Measurements from ENCODE around the gene DENND1C. TPM values are rescaled to one million over a fixed set of nuclear protein-coding genes. Genes with fewer than 3 reads are reported as not detected.

DENND1C gene
- total RNA-seq, 4 donors from 2014 or later, result 1.1 to 8.1 (median 2.5) TPM

DNA sequence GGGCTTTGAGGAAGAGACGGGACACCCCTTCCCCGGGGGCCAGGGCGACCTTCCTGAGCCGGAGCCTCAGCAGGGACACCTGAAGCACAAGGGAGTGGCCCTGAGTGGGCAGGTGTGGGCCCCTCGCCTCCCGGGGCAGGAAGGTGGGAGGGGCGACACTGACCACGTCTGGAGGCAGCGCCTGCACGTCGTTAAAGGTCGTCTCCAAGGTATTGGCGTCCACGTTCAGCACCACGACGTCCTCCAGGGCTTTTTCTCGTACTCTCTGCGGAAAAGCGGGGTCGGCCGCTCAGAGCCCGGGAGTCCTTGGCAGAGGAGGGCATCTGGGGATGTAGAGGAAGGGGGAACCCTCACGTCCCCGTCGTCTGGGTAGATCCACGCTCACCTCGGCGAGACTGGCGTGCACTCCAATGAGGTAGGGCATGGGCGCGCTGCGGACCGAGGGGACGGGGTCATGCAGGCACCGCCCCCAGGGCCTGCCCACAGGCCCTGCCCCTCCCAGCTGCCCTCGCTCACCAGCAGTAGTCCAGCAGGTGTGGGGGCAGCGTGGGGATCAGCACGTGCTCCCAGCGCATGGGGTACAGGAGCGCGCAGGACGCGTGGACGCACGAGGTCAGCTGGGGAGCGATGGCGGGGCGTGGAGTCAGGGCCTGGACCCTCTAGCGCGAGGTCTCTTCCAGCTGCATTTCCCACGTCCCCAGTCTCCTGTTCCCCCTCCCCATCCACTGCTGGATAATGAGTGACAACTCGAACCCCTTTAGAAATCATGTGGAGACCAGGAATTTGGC, 6.1 kb downstream of the DENND1C start:
- 22% methylated on average over 39 to 51 of the region's 52 CpGs for WGBS, 2 donors

DNA sequence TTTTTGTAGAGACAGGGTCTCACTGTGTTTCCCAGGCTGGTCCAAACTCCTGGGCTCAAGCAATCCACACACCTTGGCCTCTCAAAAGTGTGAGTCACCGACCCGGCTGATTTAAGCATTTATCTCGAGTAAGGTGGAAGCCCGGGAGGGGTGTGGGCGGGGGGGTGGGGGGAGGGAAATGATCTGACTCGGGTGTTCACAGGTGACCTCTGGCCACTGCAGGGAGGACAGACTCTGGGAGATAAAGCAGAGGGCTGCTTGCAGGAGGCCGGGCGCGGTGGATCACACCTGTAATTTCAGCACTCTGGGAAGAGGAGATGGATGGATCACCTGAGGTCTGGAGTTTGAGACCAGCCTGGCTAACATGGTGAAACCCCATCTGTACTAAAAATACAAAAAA, 7.9 kb downstream of the DENND1C start:
- peaks cover 0 to 31% of the 10 kb centered on the region in 2 donors for H3K27me3 ChIP-seq

More for the DNA sequence above, 6.1 kb downstream of the DENND1C start:
- Histone ChIP-seq H3K9me3 (no peaks in the 10 kb centered on the region), H3K27me3 (peaks cover 0 to 37% of the 10 kb centered on the region in 2 donors), H3K36me3 (no peaks in the 10 kb centered on the region), H3K27ac (no peak overlapping the region), H3K4me1 (peaks cover 0 to 18% (median 0%) of the 10 kb centered on the region in 4 donors), H3K4me3 (no peak overlapping the region)
- TF ChIP-seq POLR2A (IDR thresholded peaks at IDR 0.05) (no peak), EP300 (IDR thresholded peaks at IDR 0.05) (no peak)
- TF ChIP-seq, protein P1, sequence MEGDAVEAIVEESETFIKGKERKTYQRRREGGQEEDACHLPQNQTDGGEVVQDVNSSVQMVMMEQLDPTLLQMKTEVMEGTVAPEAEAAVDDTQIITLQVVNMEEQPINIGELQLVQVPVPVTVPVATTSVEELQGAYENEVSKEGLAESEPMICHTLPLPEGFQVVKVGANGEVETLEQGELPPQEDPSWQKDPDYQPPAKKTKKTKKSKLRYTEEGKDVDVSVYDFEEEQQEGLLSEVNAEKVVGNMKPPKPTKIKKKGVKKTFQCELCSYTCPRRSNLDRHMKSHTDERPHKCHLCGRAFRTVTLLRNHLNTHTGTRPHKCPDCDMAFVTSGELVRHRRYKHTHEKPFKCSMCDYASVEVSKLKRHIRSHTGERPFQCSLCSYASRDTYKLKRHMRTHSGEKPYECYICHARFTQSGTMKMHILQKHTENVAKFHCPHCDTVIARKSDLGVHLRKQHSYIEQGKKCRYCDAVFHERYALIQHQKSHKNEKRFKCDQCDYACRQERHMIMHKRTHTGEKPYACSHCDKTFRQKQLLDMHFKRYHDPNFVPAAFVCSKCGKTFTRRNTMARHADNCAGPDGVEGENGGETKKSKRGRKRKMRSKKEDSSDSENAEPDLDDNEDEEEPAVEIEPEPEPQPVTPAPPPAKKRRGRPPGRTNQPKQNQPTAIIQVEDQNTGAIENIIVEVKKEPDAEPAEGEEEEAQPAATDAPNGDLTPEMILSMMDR (IDR thresholded peaks at IDR 0.05), result no peak
- no peak for DNase-seq (ENCODE audit: low spot score in 2 of 2)

DNA sequence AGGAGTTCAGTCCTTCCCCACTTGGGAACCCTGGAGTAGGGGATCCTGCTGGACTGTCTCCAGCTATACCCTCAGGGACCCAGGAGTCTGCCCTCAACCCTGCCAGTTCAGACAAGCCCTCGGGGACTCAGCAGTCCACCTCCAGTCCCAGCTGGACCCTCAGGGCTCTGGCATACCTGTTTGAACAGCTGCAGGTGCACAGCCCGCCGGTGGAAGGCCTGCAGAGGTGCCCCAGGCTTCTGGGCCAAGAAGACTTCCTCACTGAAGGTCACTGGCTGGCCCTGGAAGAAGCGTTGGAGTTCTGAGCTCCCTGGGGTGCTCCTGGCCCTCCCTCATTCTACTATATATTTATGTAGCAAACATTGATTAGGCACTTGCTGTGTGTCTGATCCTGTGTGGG, 8.9 kb downstream of the DENND1C start:
- Histone ChIP-seq H3K27me3 (peaks cover 0 to 31% of the 10 kb centered on the region in 2 donors), H3K9me3 (no peaks in the 10 kb centered on the region), H3K4me3 (no peak overlapping the region), H3K4me1 (peaks cover 0 to 18% (median 0%) of the 10 kb centered on the region in 4 donors), H3K27ac (no peak overlapping the region), H3K36me3 (no peaks in the 10 kb centered on the region)
- TF ChIP-seq EP300 (IDR thresholded peaks at IDR 0.05) (no peak), POLR2A (IDR thresholded peaks at IDR 0.05) (no peak)
- TF ChIP-seq, protein P1 (IDR thresholded peaks at IDR 0.05), result no peak
- DNase-seq (ENCODE audit: low spot score in 2 of 2), result no peak
- 67% methylated on average over 4 of the region's 4 CpGs for WGBS, 2 donors

More for the DNA sequence above, 7.9 kb downstream of the DENND1C start:
- H3K4me3 ChIP-seq, result no peak overlapping the region
- H3K9me3 ChIP-seq, result no peaks in the 10 kb centered on the region
- no peak overlapping the region for H3K27ac ChIP-seq
- 78 to 84% methylated on average over 9 of the region's 9 CpGs for WGBS, 2 donors
- no peaks in the 10 kb centered on the region for H3K36me3 ChIP-seq
- DNase-seq (ENCODE audit: low spot score in 2 of 2), result no peak
- peaks cover 0 to 18% (median 0%) of the 10 kb centered on the region in 4 donors for H3K4me1 ChIP-seq
- TF ChIP-seq POLR2A (IDR thresholded peaks at IDR 0.05) (no peak), EP300 (IDR thresholded peaks at IDR 0.05) (no peak)
- TF ChIP-seq, protein P1 (IDR thresholded peaks at IDR 0.05), result no peak

DNA sequence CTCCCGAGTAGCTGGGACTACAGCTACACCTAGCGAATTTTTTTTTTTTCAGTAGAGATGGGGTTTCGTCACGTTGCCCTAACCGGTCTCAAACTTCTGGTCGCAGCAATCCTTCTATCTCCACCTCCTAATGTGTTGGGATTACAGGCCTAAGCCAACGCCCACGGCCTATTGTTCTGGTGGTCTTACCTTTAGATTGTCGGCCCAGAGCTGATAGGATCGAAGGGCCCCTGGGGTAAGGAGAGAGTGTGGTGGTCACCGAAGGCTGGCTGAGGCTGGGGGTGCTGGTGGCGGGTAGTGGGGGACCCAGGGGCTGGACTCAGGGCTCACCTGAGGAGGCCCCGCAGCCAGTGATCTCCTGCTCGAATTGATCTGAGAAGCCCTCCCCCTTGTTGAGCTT, 10.5 kb downstream of the DENND1C start:
- Histone ChIP-seq H3K9me3 (no peaks in the 10 kb centered on the region), H3K36me3 (no peaks in the 10 kb centered on the region), H3K4me1 (peaks cover 0 to 7% (median 0%) of the 10 kb centered on the region in 4 donors), H3K27me3 (peaks cover 0 to 17% of the 10 kb centered on the region in 2 donors), H3K27ac (no peak overlapping the region), H3K4me3 (no peak overlapping the region)
- 76 to 85% methylated on average over 14 of the region's 14 CpGs for WGBS, 2 donors
- DNase-seq (ENCODE audit: low spot score in 2 of 2), result no peak
- TF ChIP-seq, protein P1 (IDR thresholded peaks at IDR 0.05), result no peak
- TF ChIP-seq EP300 (IDR thresholded peaks at IDR 0.05) (no peak), POLR2A (IDR thresholded peaks at IDR 0.05) (no peak)

DNA sequence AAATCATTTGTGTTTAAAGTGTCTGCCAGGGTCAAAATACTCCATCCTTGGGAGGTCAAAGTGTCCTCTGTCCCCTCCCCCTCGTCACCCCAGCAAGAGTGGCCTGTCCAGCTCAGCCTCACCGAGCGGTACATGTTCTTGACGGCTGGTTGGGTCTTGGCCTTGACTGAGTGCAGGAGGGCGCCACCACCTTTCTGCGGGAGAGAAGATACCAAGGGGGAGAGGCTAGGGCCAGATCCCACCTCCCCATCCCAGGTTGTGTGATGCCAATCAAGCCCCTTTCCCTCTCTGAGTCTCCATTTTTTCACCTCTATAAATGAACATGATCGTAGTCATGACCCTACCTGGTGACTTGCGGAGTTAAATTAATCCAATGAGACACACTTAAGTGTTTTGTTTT, 11.4 kb downstream of the DENND1C start:
- H3K9me3 ChIP-seq, result no peaks in the 10 kb centered on the region
- TF ChIP-seq EP300 (IDR thresholded peaks at IDR 0.05) (no peak), POLR2A (IDR thresholded peaks at IDR 0.05) (no peak)
- TF ChIP-seq, protein P1 (IDR thresholded peaks at IDR 0.05), result no peak
- no peaks in the 10 kb centered on the region for H3K4me1 ChIP-seq
- no peak overlapping the region for H3K4me3 ChIP-seq
- H3K27ac ChIP-seq, result no peak overlapping the region
- H3K36me3 ChIP-seq, result no peaks in the 10 kb centered on the region
- WGBS, 2 donors, result 64 to 68% methylated on average over 8 of the region's 8 CpGs
- DNase-seq (ENCODE audit: low spot score in 2 of 2), result no peak
- peaks cover 0 to 10% of the 10 kb centered on the region in 2 donors for H3K27me3 ChIP-seq
